Epithelial cell of proximal tubule (primary cell): ENCODE measurements around the gene PPP1R36. TPM values are rescaled to one million over a fixed set of nuclear protein-coding genes. Genes with fewer than 3 reads are reported as not detected.

Experiments used
- DNase-seq: peaks from one replicate; pipeline ENCODE4 v3.0.0-alpha.2; 2011; ENCODE audit warnings: low read depth
- H3K4me3 ChIP-seq: 2 replicates; pipeline ENCODE4 v1.5.1; 2011; ENCODE audit warnings: low read depth, mild to moderate bottlenecking, low read length
- CTCF ChIP-seq: conservative IDR thresholded peaks from 2 replicates; pipeline ENCODE4 v1.5.1; 2012; ENCODE audit warnings: low read depth, mild to moderate bottlenecking, low read length
- total RNA-seq: library from RNA; depleted of rRNA; stranded (reverse); fragments of >200 nt; gene quantifications from 2 replicates; pipeline ENCODE4 v1.2.3, GENCODE V29; 2015

Gene PPP1R36
- total RNA-seq, 1 donor from 2014 or later: 0.12 TPM

- no peak for DNase-seq
- H3K4me3 ChIP-seq: no peak overlapping the region
- no peak for TF ChIP-seq CTCF
These were observed 88.1 kb downstream of the PPP1R36 start for GRCh38 chr14:64637735-64638473.

- DNase-seq: no peak
- no peak for TF ChIP-seq CTCF
- no peak overlapping the region for H3K4me3 ChIP-seq
These were observed 88.9 kb downstream of the PPP1R36 start for GRCh38 chr14:64638625-64639024.

Other genes starting within 250 kb of the PPP1R36 start
- 42.1 and 122 TPM in 2 replicates for gene MTHFD1, start 161.6 kb upstream of the PPP1R36 start, total RNA-seq
- gene AKAP5, start 84.5 kb upstream of the PPP1R36 start, total RNA-seq: 0.69 and 2.2 TPM in 2 replicates
- 2.4 and 2.6 TPM in 2 replicates for gene ZBTB25, start 46.1 kb upstream of the PPP1R36 start, total RNA-seq
- 20.8 and 26.7 TPM in 2 replicates for gene ZBTB1, start 45.2 kb upstream of the PPP1R36 start, total RNA-seq
- gene HSPA2, start 9.2 kb upstream of the PPP1R36 start, total RNA-seq: 23.9 and 25.6 TPM in 2 replicates
- 48.1 and 52.8 TPM in 2 replicates for gene PLEKHG3, start 154.5 kb downstream of the PPP1R36 start, total RNA-seq